Mesodermal cell (in vitro differentiated cells): ENCODE measurements around the gene RNPS1.

Experiments used
- H3K27ac ChIP-seq: 2 replicates; pipeline ENCODE4 v1.7.0; 2013; ENCODE audit warnings: mild to moderate bottlenecking, low read depth, low read length, moderate library complexity; ENCODE audit not compliant: severe bottlenecking
- H3K36me3 ChIP-seq: 2 replicates; pipeline ENCODE4 v1.7.1; 2013; ENCODE audit warnings: mild to moderate bottlenecking, low read length, moderate library complexity; ENCODE audit not compliant: control insufficient read depth, insufficient read depth
- H3K4me1 ChIP-seq: one replicate; pipeline ENCODE4 v1.7.1; 2013; ENCODE audit warnings: mild to moderate bottlenecking, low read length; ENCODE audit not compliant: insufficient read depth, control insufficient read depth, poor library complexity, severe bottlenecking
- H3K4me3 ChIP-seq: 2 replicates; pipeline ENCODE4 v1.7.0; 2013; ENCODE audit warnings: low read length, control low read depth, mild to moderate bottlenecking; ENCODE audit not compliant: insufficient read depth, poor library complexity, severe bottlenecking; ENCODE audit errors: extremely low read depth
- H3K9me3 ChIP-seq: 2 replicates; pipeline ENCODE4 v1.7.1; 2013; ENCODE audit warnings: mild to moderate bottlenecking, low read length, moderate library complexity; ENCODE audit not compliant: control insufficient read depth
- WGBS, 2 experiments: methylation state at CpG; one replicate each; pipeline ENCODE4 v1.1.5; 2013; ENCODE audit warnings: missing lambda C conversion rate in 2 of 2; ENCODE audit not compliant: insufficient coverage in 2 of 2; 5-methylcytosine and 5-hydroxymethylcytosine counted together

The RNPS1 gene

GRCh38 chr16:2256531-2257140 is 11.3 kb downstream of the RNPS1 start:
- 94 to 96% methylated on average over 11 to 12 of the region's 12 CpGs for WGBS, 2 experiments
- peaks cover 91% of the 10 kb centered on the region for H3K36me3 ChIP-seq
- no peak overlapping the region for H3K27ac ChIP-seq

GRCh38 chr16:2253293-2253692 is 14.6 kb downstream of the RNPS1 start:
- H3K9me3 ChIP-seq = no peaks in the 10 kb centered on the region
- H3K27ac ChIP-seq = no peak overlapping the region
- WGBS, 2 experiments = 98% methylated on average over 7 to 8 of the region's 11 CpGs
- peaks cover 67% of the 10 kb centered on the region for H3K36me3 ChIP-seq
- H3K4me1 ChIP-seq = peaks cover 13% of the 10 kb centered on the region
- no peak overlapping the region for H3K4me3 ChIP-seq

More at GRCh38 chr16:2256531-2257140, 11.3 kb downstream of the RNPS1 start:
- peaks cover 13% of the 10 kb centered on the region for H3K4me1 ChIP-seq
- H3K4me3 ChIP-seq = no peak overlapping the region
- no peaks in the 10 kb centered on the region for H3K9me3 ChIP-seq

DNA sequence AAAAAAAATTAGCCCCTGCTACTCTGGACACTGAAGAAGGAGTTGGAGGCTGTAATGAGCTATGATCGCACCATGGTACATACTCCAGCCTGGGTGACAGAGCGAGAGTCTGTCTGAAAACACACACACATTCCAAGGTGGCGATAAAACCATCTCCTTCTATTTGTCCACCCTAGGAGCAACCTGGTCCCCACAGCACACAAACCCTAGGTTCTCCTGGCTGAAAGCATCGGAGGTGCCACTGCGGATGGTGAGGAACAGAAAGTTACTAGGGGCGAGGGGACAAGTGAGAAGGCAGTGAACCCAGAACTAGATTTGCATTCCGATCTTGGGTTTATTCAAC is 15.1 kb downstream of the RNPS1 start:
- H3K4me3 ChIP-seq = no peak overlapping the region
- peaks cover 13% of the 10 kb centered on the region for H3K4me1 ChIP-seq
- WGBS, 2 experiments = 92 to 100% methylated on average over 2 of the region's 7 CpGs
- H3K36me3 ChIP-seq = peaks cover 62% of the 10 kb centered on the region
- H3K27ac ChIP-seq = no peak overlapping the region
- H3K9me3 ChIP-seq = no peaks in the 10 kb centered on the region

- peaks cover 54% of the 10 kb centered on the region for H3K36me3 ChIP-seq
- H3K27ac ChIP-seq = peak within 1 kb of the TSS; percentile 89
- H3K4me1 ChIP-seq = peaks cover 13% of the 10 kb centered on the region
- H3K9me3 ChIP-seq = no peaks in the 10 kb centered on the region
- 4 to 8% methylated on average over 36 to 67 of the region's 88 CpGs for WGBS, 2 experiments
- H3K4me3 ChIP-seq = peak within 1 kb of the TSS; percentile 46
Measured at GRCh38 chr16:2251296-2252111, 16.4 kb downstream of the RNPS1 start, which contains the start of gene ECI1. TSS of gene ECI1 (minus strand) at chr16:2251587. CDS start at chr16:2251566, 21 bp downstream.

GRCh38 chr16:2250652-2251295 is 17.2 kb downstream of the RNPS1 start:
- peaks cover 13% of the 10 kb centered on the region for H3K4me1 ChIP-seq
- peaks cover 54% of the 10 kb centered on the region for H3K36me3 ChIP-seq
- peak overlapping the region; percentile 89 for H3K27ac ChIP-seq
- WGBS, 2 experiments = 6 to 11% methylated on average over 24 to 33 of the region's 35 CpGs
- H3K9me3 ChIP-seq = no peaks in the 10 kb centered on the region
- H3K4me3 ChIP-seq = peak overlapping the region; percentile 46

- peaks cover 58% of the 10 kb centered on the region for H3K36me3 ChIP-seq
- no peak overlapping the region for H3K27ac ChIP-seq
- WGBS, 2 experiments = 96% methylated on average over 16 to 18 of the region's 18 CpGs
- no peaks in the 10 kb centered on the region for H3K4me1 ChIP-seq
- no peaks in the 10 kb centered on the region for H3K9me3 ChIP-seq
- H3K4me3 ChIP-seq = no peak overlapping the region
Measured at GRCh38 chr16:2246301-2246885, 21.5 kb downstream of the RNPS1 start.

- Histone ChIP-seq H3K36me3 (peaks cover 58% of the 10 kb centered on the region), H3K4me1 (no peaks in the 10 kb centered on the region), H3K4me3 (no peak overlapping the region), H3K9me3 (no peaks in the 10 kb centered on the region), H3K27ac (no peak overlapping the region)
- WGBS, 2 experiments = 95% methylated on average over 27 to 29 of the region's 30 CpGs
Measured at GRCh38 chr16:2244926-2245795, 22.8 kb downstream of the RNPS1 start.

DNA sequence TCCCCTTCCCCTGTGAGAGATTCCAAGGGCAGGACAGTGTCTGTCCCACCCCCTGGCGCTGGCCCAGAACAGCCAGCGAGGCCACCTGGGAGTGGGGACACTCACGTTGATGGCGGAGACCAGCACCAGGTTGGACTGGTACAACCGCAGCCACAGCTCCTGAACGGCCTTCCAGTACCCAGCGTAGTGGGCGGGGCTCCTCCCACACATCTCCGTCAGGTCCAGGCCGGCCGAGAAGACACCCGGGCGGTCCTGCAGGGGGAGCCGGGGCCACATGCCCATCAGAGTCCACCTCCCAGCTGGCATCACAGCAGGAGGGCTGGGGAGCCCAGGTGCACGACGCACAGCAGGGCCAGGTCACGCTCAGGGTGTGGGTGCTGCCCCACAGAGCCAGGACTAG is 23.6 kb downstream of the RNPS1 start:
- Histone ChIP-seq H3K36me3 (peaks cover 62% of the 10 kb centered on the region), H3K27ac (no peak overlapping the region), H3K4me3 (no peak overlapping the region), H3K4me1 (no peaks in the 10 kb centered on the region), H3K9me3 (no peaks in the 10 kb centered on the region)
- WGBS, 2 experiments = 87 to 90% methylated on average over 17 of the region's 17 CpGs

DNA sequence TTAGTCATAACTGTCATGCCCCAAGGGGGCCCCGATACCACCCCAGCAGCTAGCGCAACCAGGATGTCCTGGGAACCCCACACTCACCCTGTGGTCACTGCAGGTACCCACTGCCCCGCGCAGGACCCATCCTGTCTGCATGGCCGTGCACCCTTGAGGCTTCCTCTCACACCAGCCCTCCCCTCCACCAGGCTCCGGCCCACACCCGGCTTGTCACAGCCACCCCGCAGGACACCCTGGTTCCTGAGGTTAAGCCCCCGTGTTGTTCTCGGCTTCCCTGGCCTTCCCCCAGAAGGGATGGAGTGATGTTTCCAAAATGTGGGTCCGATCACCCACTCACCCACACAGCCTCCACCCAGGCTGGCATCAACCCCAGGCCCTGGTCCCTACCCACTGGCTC is 24.1 kb downstream of the RNPS1 start:
- Histone ChIP-seq H3K4me1 (no peaks in the 10 kb centered on the region), H3K9me3 (no peaks in the 10 kb centered on the region), H3K36me3 (peaks cover 57% of the 10 kb centered on the region), H3K27ac (no peak overlapping the region), H3K4me3 (no peak overlapping the region)
- WGBS, 2 experiments = 94 to 99% methylated on average over 6 to 8 of the region's 11 CpGs

DNA sequence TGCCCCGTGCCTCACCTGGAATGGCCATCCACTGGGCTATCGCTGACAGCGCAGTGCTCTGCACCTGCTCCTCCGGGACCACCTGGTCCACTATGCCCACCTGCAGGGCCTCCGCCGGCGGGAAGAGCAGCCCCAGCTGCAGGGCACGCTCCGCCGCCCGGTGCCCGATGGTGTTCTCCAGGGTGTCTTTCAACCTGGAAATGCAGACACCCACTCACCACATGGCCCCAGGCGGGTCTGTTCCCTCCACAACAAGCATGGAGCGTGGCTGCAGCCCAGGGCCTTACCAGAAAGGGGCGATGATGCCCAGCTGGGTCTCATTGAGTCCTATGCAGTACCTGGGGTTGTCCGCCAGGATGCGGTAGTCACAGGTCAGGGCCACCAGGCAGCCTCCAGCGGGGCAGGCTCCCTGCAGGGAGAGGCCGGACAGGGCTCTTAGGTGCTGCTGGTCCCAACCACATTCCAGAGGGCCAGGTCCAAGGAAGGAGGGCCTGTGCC is 24.8 kb downstream of the RNPS1 start:
- no peak overlapping the region for H3K4me3 ChIP-seq
- no peak overlapping the region for H3K27ac ChIP-seq
- 95 to 97% methylated on average over 19 of the region's 19 CpGs for WGBS, 2 experiments
- H3K4me1 ChIP-seq = no peaks in the 10 kb centered on the region
- no peaks in the 10 kb centered on the region for H3K9me3 ChIP-seq
- peaks cover 54% of the 10 kb centered on the region for H3K36me3 ChIP-seq
